Measurements from ENCODE around the gene U2SURP. TPM values are rescaled to one million over a fixed set of nuclear protein-coding genes. Genes with fewer than 3 reads are reported as not detected.

The U2SURP gene
- total RNA-seq, 1 donor from 2014 or later, result 156 TPM

DNA sequence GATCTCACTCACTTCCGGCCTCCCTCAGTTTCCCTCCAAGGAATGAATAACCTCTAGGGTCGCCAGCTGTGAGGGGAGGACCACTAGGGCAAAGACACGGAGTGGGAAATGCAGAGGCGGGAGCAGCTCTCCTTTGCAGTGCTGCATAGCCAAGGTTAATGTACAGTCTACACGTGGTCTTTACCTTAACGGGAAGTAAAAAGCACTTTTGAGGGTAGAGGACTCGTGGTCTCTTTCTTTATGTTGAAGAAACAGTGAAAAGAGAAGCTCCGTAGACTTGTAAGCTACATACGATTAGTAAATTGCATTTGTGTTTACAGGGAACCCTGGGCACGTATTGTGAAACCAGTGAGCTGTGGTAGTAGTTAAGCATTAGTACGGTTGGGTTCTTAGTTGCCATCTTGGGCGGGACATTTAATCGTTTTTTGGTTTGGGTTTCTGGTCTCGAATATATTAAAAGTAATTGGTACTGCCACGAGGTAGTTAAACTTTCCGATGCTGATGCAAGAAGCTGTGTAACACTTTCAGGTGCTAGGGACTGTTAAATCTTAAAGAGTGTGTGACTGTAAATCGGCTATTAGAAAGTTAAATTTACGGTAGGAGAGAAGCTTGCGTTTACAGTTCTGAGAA is 828 bp downstream of the U2SURP start:
- no peak for DNase-seq (ENCODE audit: low spot score, unreplicated experiment)
- Mint-ChIP-seq H3K36me3 (ENCODE audit: insufficient read depth) (no peaks in the 10 kb centered on the region), H3K27me3 (no peaks in the 10 kb centered on the region), H3K9me3 (ENCODE audit: low read depth) (no peaks in the 10 kb centered on the region), H3K4me3 (ENCODE audit: low read depth) (peak overlapping the region; percentile 96), H3K4me1 (ENCODE audit: low read depth) (peaks cover 28% of the 10 kb centered on the region), H3K27ac (peak overlapping the region; percentile 100)
- TF ChIP-seq, protein P1, sequence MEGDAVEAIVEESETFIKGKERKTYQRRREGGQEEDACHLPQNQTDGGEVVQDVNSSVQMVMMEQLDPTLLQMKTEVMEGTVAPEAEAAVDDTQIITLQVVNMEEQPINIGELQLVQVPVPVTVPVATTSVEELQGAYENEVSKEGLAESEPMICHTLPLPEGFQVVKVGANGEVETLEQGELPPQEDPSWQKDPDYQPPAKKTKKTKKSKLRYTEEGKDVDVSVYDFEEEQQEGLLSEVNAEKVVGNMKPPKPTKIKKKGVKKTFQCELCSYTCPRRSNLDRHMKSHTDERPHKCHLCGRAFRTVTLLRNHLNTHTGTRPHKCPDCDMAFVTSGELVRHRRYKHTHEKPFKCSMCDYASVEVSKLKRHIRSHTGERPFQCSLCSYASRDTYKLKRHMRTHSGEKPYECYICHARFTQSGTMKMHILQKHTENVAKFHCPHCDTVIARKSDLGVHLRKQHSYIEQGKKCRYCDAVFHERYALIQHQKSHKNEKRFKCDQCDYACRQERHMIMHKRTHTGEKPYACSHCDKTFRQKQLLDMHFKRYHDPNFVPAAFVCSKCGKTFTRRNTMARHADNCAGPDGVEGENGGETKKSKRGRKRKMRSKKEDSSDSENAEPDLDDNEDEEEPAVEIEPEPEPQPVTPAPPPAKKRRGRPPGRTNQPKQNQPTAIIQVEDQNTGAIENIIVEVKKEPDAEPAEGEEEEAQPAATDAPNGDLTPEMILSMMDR (IDR thresholded peaks at IDR 0.05; ENCODE audit: unreplicated experiment), result no peak

GRCh38 chr3:143002727-143003126 is 1.4 kb downstream of the U2SURP start:
- Mint-ChIP-seq H3K27me3 (no peaks in the 10 kb centered on the region), H3K4me1 (ENCODE audit: low read depth) (peaks cover 27% of the 10 kb centered on the region), H3K4me3 (ENCODE audit: low read depth) (peak overlapping the region; percentile 96), H3K9me3 (ENCODE audit: low read depth) (no peaks in the 10 kb centered on the region), H3K27ac (peak overlapping the region; percentile 100), H3K36me3 (ENCODE audit: insufficient read depth) (no peaks in the 10 kb centered on the region)
- no peak for DNase-seq (ENCODE audit: low spot score, unreplicated experiment)
- TF ChIP-seq, protein P1 (IDR thresholded peaks at IDR 0.05; ENCODE audit: unreplicated experiment), result no peak

- Mint-ChIP-seq H3K4me1 (ENCODE audit: low read depth) (peaks cover 23% of the 10 kb centered on the region), H3K36me3 (ENCODE audit: insufficient read depth) (no peaks in the 10 kb centered on the region), H3K27ac (no peak overlapping the region), H3K4me3 (ENCODE audit: low read depth) (no peak overlapping the region), H3K27me3 (no peaks in the 10 kb centered on the region), H3K9me3 (ENCODE audit: low read depth) (no peaks in the 10 kb centered on the region)
- DNase-seq (ENCODE audit: low spot score, unreplicated experiment), result no peak
- TF ChIP-seq, protein P1 (IDR thresholded peaks at IDR 0.05; ENCODE audit: unreplicated experiment), result no peak
These were observed 3.5 kb downstream of the U2SURP start for GRCh38 chr3:143004823-143005222.

- H3K9me3 Mint-ChIP-seq (ENCODE audit: low read depth), result no peaks in the 10 kb centered on the region
- H3K4me3 Mint-ChIP-seq (ENCODE audit: low read depth), result no peak overlapping the region
- H3K27me3 Mint-ChIP-seq, result no peaks in the 10 kb centered on the region
- no peak for DNase-seq (ENCODE audit: low spot score, unreplicated experiment)
- H3K27ac Mint-ChIP-seq, result no peak overlapping the region
- H3K36me3 Mint-ChIP-seq (ENCODE audit: insufficient read depth), result peaks cover 2% of the 10 kb centered on the region
- TF ChIP-seq, protein P1 (IDR thresholded peaks at IDR 0.05; ENCODE audit: unreplicated experiment), result no peak
- H3K4me1 Mint-ChIP-seq (ENCODE audit: low read depth), result peaks cover 6% of the 10 kb centered on the region
These were observed 8.7 kb downstream of the U2SURP start for GRCh38 chr3:143010024-143010423.

DNA sequence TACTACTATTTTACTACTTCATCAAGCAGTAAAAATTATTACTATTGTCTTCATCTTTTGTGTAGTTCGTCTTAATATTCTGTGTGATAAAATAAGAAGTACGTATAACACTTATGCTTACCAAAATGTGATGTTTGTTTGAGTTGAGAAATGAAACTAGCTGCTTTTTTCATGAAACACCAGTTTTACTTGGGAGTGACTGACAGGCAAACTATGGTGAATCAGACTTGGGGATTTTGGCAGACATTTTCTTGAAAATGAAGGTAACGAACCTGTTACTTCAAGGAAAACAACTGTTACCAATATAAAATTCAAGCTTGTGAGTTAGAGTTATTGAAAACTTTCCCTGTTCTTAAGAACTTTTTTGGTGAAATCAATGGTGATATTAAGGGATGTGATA is 10.3 kb downstream of the U2SURP start:
- TF ChIP-seq, protein P1 (IDR thresholded peaks at IDR 0.05; ENCODE audit: unreplicated experiment), result no peak
- Mint-ChIP-seq H3K4me3 (ENCODE audit: low read depth) (no peak overlapping the region), H3K27ac (no peak overlapping the region), H3K27me3 (no peaks in the 10 kb centered on the region), H3K36me3 (ENCODE audit: insufficient read depth) (peaks cover 2% of the 10 kb centered on the region), H3K4me1 (ENCODE audit: low read depth) (peaks cover 6% of the 10 kb centered on the region), H3K9me3 (ENCODE audit: low read depth) (no peaks in the 10 kb centered on the region)
- no peak for DNase-seq (ENCODE audit: low spot score, unreplicated experiment)
